ENCODE data around the gene MRPS16. TPM values are rescaled to one million over a fixed set of nuclear protein-coding genes. Genes with fewer than 3 reads are reported as not detected.

The MRPS16 gene
- total RNA-seq, 1 donor from 2014 or later: 89.2 TPM

- H3K27me3 Mint-ChIP-seq (ENCODE audit: unreplicated experiment): no peaks in the 10 kb centered on the region
- no peak for TF ChIP-seq CTCF (IDR thresholded peaks at IDR 0.05; ENCODE audit: partially characterized antibody, unreplicated experiment)
- no peaks in the 10 kb centered on the region for H3K36me3 Mint-ChIP-seq (ENCODE audit: unreplicated experiment)
- no peaks in the 10 kb centered on the region for H3K9me3 Mint-ChIP-seq (ENCODE audit: unreplicated experiment)
- no peak overlapping the region for H3K27ac Mint-ChIP-seq (ENCODE audit: unreplicated experiment)
- H3K4me3 Mint-ChIP-seq (ENCODE audit: unreplicated experiment): no peak overlapping the region
- no peaks in the 10 kb centered on the region for H3K4me1 Mint-ChIP-seq (ENCODE audit: low read depth, unreplicated experiment)
- DNase-seq: no peak
Observed at GRCh38 chr10:73219384-73219783, 33.1 kb downstream of the MRPS16 start.

- peak; percentile 33 for TF ChIP-seq CTCF (IDR thresholded peaks at IDR 0.05; ENCODE audit: partially characterized antibody, unreplicated experiment)
- Mint-ChIP-seq H3K4me1 (ENCODE audit: low read depth, unreplicated experiment) (no peaks in the 10 kb centered on the region), H3K4me3 (ENCODE audit: unreplicated experiment) (no peak overlapping the region), H3K36me3 (ENCODE audit: unreplicated experiment) (no peaks in the 10 kb centered on the region), H3K9me3 (ENCODE audit: unreplicated experiment) (no peaks in the 10 kb centered on the region), H3K27ac (ENCODE audit: unreplicated experiment) (no peak overlapping the region), H3K27me3 (ENCODE audit: unreplicated experiment) (no peaks in the 10 kb centered on the region)
- no peak for DNase-seq
Observed at GRCh38 chr10:73218431-73219191, 33.8 kb downstream of the MRPS16 start.

GRCh38 chr10:73217628-73218027 is 34.8 kb downstream of the MRPS16 start:
- H3K27ac Mint-ChIP-seq (ENCODE audit: unreplicated experiment): no peak overlapping the region
- H3K27me3 Mint-ChIP-seq (ENCODE audit: unreplicated experiment): no peaks in the 10 kb centered on the region
- no peaks in the 10 kb centered on the region for H3K36me3 Mint-ChIP-seq (ENCODE audit: unreplicated experiment)
- no peak overlapping the region for H3K4me3 Mint-ChIP-seq (ENCODE audit: unreplicated experiment)
- no peak for DNase-seq
- H3K4me1 Mint-ChIP-seq (ENCODE audit: low read depth, unreplicated experiment): no peaks in the 10 kb centered on the region
- TF ChIP-seq CTCF (IDR thresholded peaks at IDR 0.05; ENCODE audit: partially characterized antibody, unreplicated experiment): no peak
- H3K9me3 Mint-ChIP-seq (ENCODE audit: unreplicated experiment): peaks cover 2% of the 10 kb centered on the region

- no peaks in the 10 kb centered on the region for H3K27me3 Mint-ChIP-seq (ENCODE audit: unreplicated experiment)
Observed at GRCh38 chr10:73215749-73216148, 36.7 kb downstream of the MRPS16 start.

More at GRCh38 chr10:73215749-73216148, 36.7 kb downstream of the MRPS16 start:
- no peak for DNase-seq
- no peaks in the 10 kb centered on the region for H3K4me1 Mint-ChIP-seq (ENCODE audit: low read depth, unreplicated experiment)
- peaks cover 2% of the 10 kb centered on the region for H3K9me3 Mint-ChIP-seq (ENCODE audit: unreplicated experiment)
- no peak overlapping the region for H3K4me3 Mint-ChIP-seq (ENCODE audit: unreplicated experiment)
- H3K36me3 Mint-ChIP-seq (ENCODE audit: unreplicated experiment): no peaks in the 10 kb centered on the region
- TF ChIP-seq CTCF (IDR thresholded peaks at IDR 0.05; ENCODE audit: partially characterized antibody, unreplicated experiment): no peak
- H3K27ac Mint-ChIP-seq (ENCODE audit: unreplicated experiment): no peak overlapping the region
